Stimulated activated CD4-positive, alpha-beta T cell treated with anti-CD3 and anti-CD28 coated beads, Interleukin-2, amount 100 ng/mL, for 48 hours (primary cell): ENCODE results near the gene PKD1.
"Not testable (repeated sequence)": the region's sequence is repeated elsewhere in the genome, so short reads cannot be mapped to it uniquely, and the experiment has no call there.

Experiments used
- DNase-seq, 2 donors: peaks; one replicate each; pipeline ENCODE4 v3.0.0-alpha.2; 2020

PKD1 gene

DNA sequence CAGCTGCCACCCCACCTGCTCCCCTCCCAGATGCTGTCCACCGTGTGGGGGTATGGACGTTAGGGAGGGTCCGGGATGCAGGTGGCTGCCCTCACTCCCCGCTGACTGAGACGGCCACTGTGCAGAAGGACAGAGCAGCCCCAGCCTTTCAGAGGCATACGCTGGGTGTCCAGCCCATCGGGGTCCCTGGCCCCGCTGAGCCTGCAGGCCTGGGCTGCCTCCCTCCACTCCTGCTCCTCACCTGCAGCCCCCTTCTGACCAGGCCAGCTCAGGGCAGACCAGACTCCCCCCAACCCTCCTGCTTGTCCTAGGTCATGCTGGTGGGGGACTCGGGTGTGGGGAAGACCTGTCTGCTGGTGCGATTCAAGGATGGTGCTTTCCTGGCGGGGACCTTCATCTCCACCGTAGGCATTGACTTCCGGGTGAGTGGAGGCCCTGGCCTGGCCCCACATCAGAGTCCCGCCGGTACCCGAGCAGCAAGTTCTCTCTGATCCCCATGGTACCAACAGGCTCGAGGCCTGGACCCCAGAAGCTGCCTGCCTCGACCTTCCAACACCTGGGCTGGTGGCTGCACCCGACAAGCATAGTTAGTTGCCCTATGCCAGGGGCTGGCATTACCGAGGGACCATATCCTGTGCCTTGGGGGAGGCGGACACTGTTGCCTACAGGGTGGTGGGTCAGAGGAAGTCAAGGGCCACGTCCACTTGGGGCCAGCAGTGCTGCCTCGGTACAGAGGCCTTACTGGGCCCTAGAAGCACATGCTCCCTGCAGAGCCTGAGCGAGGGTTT lies 14.1 kb upstream of the PKD1 start:
- DNase-seq, result peak; percentile 13 to 35

DNA sequence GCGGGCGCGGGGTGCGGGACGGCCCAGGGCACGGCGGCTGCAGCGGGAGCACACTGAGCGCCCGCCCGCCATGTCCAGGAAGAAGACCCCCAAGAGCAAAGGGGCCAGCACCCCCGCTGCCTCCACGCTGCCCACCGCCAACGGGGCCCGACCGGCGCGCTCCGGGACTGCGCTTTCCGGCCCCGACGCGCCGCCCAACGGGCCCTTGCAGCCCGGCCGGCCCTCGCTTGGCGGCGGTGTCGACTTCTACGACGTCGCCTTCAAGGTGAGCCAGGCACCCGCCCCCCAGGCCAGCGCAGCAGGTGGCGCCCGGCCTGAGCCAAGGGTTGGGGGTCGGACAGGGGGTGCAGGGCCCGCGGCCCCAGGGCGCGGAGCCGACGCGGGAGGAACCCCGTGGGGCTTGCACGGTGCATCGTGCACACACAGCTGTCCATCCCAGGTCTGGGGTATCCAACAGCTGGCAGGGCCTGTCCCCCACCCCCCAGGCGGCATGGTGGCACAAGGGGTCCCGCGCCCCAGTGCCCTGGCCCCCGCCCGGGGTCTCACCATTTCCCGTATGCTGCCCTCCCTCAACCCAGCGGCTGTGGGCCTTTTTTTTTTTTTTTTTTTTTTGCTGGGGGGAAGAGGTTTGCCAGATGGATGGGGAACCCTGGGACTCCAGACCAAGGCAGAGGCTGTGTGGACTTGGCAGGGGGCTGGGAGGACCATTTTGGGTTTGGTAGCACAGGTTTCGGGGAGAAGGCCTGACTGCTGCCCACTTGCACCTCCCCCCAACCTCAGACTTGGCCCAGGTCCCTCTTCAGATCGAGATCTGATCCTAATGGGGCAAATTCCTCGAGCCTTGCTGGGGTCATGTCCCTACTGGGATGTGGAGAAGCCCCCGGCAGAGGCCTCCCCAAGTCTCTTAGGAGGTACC lies 13.3 kb upstream of the PKD1 start:
- peak; percentile 21 to 31 for DNase-seq

DNA sequence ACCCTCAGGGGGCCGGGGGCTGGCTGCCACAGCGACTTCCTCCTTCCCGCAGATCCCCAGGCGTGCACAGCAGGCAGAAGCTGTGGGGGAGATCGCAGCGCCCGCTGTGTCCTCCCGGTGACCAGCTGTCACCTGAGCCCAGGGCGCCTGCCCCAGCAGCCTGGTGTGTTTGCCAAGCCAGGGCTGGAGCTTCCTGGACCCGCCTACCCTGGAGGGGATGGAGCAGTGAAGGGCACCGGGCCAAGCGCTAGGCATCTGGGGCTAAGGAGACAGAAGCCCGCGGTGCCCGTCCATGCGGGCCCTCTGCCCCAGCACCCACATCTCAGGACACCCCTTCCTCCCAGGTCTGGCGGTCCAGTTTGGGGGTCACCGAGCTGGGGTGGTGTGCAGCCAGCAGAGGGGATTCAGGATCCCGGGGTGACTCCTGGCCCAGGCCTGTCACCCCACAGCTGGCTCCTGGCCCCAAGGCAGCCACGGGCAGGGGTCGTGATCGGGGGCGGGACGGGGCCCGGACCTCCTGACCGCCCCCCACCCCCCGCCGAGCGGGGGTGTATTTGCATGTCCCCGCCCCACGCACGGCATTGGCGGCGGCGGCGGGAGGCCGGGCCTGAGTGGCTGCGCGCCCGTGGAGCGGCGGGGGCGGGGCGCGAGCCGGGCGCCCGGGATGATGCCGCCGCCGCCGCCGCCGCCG lies 12.4 kb upstream of the PKD1 start, which contains the start of gene RAB26:
Gene RAB26 (plus strand): TSS at position 645 of the 691 bp plus-strand sequence. CDS start 159 bp downstream, outside the sequence.
- DNase-seq, result peak; percentile 35 to 46

DNA sequence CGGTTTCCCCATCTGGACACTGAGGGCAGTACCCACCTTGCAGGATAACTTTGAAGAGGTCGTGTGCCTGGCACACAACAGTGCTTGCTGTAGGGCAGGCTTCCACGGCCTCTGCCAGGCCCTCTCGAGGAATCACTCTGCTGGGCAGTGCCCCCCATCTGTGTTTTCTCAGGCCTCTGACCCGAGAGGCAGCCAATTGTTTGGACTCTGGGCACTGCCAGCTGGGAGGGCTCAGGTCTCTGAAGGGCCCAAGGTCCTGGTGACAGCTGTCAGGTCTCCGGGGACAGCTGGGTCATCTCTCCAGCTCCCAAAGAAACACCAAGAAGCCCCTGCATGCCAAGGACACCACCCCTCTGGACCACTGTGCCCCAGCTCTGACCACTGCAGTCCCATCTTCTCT lies 11.7 kb upstream of the PKD1 start:
- no peak for DNase-seq

DNA sequence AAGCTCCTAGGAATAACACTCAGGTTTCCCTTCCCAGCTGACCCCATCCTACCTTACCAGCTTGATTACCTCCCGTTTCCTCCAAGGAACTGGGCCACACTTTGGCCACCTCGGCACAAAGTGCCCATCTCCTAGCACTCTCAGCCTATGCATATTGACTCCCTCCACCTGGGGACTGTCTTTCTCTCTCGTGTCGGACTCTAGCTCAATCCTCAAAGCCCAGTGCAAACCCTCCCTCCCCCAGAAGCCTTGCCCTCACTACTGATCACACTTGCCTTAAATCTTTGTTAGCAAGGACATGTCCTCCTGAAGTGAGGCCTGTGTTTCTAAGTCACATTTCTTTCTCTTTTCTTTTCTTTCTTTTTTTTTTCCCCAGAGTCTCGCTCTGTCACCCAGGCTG lies 10.1 kb upstream of the PKD1 start:
- DNase-seq, result no peak

DNA sequence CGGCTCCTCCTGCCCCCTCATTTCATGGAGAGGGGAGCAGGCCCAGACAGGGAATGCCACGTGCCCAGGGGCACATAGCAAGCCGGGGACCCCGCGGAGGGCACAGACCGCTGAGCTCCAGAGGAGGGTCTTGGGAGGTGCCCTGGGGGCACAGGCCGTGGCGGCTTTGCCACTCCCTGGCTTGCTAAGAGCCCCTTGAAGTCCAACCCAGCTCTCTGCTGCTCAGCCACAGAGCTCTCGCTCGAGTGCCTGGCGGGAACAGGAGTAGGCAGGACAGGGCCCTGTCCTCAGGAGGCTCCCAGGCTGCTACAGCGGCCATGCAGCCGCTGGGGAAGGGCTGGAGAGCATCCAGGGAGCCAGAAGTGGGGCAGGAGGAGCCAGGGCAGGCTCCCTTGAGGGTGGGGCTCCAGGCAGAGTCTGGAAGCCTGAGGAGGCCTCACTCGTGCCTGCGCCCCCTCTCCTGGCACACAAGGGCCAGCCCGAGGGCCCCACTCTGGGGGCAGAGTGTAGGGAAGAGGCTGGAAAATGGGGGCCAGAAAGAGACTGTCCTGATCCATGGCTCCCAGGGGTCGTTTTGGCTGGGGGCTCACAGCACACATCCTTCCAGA lies 8.3 kb upstream of the PKD1 start:
- no peak for DNase-seq

DNA sequence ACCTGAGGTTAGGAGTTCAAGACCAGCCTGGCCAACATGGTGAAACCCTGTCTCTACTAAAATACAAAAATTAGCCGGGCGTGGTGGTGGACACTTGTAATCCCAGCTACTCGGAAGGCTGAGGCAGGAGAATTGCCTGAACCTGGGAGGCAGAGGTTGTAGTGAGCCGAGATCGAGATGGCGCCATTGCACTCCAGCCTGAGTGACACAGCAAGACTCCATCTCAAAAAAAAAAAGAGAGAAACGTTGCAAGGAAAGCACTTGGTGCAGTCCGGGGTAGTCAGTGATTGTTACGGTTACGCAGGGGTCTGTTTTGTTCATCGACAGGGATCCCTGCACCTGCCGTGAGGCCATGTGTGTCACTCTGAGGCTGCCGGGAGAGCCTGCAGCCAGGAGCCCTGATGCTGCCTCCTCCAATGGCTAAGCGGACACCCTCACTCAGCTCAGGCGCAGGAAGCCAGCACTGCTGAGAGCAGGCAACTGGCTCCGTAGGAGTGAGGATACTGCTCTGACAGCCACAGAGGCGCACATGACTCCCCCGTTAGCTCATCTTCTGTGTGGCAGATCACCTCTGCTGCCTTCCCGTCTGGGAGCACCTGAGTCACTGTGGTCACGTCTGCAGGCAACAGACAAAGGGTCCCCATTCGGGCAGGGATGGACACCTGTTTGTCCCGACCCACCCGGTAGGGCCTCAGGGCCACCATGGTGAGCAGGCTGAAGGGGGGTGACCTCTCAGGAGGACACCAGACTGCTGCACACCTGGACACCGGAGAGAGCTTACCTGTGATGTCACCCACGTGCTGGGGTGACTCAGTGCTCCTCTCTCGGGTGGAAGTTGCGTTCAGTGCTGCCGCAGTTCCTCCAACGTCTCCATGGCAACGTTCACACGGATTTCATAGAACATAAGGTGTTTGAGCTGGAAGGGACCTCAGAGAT lies 7.5 kb upstream of the PKD1 start:
- DNase-seq, result no peak

DNA sequence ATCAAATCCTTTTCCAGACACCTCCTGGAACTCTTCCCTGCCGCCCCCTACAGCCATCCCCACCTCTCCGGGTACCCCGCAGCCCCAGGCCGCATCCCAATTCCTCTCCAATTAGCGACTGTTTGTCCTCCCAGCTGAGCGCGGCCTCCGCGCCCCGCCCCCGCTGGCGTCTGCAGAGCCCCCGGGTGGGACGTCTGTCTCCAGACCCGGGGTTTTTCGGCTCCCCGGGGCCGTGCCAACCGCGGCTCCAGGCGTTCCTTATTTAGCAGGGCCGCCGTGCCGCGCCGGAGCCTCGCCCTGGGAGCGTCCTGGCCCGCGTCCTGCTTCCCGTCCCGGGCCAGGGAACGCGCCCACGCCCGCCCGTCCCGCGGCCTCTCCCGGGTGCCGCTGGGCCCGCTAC lies 627 bp downstream of the PKD1 start:
- not testable (repeated sequence) for DNase-seq

DNA sequence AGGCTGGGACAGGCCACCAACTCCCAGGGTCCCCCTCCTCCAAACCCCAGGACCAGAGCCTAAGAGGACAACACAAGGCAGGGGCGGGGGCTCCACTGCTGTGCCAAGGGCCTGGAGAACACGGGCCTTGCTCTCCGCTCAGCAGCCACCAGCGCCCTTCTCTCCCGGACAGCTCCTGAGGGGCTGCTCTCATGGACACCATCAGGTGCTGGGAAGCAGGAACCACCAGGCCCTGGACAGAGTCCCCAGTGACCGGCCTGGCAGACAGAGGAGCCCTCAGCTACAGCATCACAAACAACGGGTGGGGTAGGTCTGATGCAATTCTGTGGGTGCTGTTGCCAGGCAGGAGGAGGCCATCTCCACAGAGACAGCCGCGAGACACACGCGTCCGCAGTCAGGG lies 1.9 kb downstream of the PKD1 start:
- not testable (repeated sequence) for DNase-seq

DNA sequence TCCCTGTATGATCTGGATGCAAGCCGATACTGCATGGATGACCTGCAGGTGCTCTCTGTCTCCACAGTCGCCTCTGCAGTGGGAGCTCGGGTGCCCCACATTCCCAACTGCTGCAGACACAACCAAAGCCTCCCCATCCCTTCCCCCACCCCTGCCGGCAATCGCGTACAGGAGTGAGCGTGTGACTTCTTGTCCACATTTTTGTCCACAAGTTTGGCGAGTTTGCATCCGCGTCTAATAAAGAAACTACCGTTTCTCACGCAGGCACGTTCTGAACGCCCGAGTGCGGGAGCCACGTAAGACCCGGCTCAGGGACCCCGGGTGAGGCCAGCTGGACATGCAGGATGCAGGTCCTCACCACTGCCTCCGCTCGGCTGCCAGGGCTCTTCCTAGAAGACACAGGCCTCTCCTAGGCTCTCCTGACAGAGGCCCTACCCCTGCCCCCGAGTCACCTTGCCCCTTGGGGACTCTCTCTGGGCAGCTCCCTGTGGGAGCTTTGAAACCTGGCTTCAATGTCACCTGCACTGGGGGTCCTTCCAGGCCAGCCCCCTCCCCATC lies 5.7 kb downstream of the PKD1 start:
- not testable (repeated sequence) for DNase-seq

DNA sequence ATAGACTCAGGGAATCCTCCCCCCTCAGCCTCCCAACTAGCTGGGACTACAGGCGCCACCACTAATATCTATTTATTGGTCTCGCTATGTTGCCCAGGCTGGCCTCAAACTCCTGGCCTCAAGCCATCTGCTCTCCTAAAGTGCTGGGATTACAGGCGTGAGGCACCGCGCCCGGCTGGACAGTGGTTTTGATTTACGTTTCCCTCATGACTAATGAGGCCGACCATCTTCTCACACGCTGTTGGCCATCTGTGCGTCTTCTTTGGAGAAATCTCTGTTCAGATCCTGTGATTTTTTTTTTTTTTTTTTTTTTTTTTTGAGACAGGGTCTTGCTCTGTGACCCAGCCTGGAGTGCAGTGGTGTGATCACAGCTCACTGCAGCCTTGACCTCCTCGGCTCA lies 6.4 kb downstream of the PKD1 start:
- not testable (repeated sequence) for DNase-seq

DNA sequence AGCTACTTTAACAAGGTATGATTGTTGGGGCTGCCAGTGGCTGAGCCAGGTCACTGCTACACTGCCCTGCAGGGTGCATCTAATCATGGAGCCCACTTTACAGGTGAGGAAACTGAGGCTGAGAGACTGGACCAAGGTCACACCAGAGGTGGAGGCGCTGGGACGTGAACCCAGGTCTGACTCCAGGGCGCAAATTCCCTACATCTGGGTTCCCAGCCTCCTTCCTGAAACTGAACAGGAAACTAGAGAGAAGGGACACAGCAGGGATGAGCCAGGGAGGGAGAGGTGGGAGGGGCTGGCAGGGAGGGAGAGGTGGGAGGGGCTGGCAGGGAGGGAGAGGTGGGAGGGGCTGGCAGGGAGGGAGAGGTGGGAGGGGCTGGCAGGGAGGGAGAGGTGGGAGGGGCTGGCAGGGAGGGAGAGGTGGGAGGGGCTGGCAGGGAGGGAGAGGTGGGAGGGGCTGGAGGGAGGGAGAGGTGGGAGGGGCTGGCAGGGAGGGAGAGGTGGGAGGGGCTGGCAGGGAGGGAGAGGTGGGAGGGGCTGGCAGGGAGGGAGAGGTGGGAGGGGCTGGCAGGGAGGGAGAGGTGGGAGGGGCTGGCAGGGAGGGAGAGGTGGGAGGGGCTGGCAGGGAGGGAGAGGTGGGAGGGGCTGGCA lies 7.9 kb downstream of the PKD1 start:
- DNase-seq, result not testable (repeated sequence)

DNA sequence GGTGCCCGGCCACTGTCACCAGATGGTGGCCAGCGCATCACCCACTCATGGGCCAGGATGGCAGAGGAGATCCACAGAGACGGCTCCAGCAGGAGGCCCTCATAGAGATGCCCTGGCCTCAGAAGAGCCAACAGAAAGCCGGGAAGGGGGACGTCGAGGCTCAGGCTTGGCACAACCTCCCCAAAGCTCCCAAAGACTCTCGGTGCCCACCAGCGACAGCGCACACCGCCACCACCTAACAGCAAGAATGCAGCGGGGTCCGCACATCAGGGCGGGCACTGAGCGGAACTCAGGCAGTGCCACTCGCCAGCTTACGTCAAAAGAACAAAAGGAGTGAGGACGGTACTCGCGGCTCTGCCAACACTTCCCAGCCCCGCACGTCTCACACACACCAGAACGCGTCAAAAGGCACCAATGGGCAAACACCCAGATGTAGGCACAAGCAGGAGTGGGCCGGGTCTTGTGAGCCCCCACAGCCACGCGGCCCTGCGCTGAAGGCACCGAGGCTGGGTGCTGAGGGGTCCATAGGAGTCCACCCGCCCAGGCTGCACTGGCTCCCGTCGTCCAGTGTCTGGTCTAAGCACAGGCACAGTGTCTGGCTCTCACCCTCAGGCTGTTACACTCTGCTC lies 8.7 kb downstream of the PKD1 start:
- DNase-seq, result not testable (repeated sequence)

DNA sequence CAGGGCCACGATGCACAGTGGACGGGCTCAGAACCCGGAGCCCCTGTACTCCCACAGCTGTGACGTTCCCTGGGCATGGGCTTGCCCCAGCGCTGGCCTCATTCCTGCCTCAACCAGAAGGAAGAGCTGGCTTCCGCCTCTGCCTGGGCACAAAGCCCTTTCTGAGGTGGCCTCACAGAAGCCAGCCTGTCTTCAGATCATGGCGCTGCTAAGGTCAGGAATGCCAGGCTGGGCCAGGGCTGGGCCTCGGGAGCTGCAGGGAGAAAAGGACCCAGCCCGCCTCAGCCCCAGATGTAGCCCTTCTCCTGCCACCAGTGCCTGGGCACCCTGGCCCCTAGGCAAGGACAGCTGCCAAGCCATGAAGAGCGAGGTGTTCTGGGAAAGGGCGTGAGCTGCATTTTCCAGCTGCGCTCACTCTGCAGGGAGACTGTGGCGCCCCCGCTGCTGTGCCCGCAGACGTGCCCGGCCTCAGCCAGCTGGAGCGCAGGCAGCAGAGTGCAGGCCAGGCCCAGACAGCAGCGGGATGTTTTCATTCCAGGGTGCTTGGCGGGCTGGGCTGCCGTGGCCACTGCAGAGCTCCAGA lies 9.4 kb downstream of the PKD1 start:
- not testable (repeated sequence) for DNase-seq

DNA sequence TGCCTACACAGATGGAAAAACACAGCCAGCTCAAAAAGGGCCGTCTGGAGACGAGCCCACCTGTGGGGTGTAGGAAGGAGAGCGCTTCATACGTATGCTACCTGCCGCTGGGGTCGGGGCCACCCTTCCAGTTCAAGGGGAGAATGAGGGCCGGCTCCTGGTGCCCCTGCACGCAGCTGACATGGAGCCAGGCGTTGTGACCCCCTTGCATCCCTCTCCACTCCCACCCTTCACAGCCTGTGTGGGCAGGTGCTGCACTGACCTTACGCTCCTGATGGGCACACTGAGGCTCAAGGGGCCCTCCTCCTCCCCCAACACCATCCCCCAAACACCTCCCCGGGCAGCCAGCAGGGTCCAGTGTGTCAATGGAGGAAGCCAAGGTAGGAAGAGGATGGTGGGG lies 10.1 kb downstream of the PKD1 start:
- not testable (repeated sequence) for DNase-seq

DNA sequence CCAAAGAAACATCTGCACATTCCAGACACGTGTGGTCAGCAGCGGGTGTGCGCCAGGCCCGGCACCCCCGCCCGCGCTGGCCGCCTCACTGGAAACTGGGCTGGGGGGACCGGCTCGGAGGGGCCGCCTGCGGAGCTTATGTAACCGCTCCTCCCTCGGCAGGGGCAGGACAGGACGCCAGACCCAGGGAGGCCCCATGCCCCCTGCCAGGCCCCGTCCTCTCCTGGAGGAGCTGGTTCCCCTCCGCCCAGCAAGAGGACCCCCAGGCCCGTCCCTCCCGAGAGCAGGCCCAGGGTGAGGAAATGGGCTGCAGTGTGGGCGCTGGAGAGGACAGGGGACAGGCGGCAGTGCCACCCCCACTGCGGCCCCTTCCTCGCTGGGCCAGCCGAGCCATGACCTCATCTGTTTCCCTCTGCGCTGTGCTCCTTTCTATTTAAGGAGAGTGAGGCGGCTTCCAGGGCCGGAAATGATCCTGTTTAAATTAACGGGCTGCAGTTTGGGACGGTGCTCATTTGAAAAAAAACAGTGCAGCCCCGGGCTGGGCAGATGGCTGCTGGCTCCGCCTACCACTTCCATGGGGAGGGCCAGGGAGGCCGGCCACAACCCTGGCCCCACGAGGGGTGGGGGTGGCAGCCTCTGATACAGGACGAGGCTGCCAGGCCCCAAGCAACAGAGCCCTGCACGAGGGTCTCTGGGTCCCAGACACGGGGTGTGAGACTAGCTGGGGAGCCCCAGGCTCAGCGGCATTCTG lies 10.8 kb downstream of the PKD1 start:
- DNase-seq, result not testable (repeated sequence)

DNA sequence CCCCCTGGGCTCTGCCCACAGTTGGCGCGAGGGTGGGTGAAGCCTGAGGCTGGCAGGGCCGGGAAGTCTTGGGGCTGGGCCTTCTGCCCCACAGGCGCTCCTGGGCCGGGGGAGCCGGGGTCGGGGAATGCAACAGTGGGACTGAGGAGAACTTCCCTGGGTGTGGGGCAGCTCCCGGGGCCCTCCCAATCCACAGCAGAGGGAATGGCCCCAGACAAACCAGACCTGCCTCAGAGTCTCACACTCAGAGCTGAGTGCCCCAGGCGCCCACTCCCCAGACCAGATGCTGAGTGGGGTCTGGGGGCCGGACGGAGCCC lies 11.4 kb downstream of the PKD1 start:
- DNase-seq, result not testable (repeated sequence)

DNA sequence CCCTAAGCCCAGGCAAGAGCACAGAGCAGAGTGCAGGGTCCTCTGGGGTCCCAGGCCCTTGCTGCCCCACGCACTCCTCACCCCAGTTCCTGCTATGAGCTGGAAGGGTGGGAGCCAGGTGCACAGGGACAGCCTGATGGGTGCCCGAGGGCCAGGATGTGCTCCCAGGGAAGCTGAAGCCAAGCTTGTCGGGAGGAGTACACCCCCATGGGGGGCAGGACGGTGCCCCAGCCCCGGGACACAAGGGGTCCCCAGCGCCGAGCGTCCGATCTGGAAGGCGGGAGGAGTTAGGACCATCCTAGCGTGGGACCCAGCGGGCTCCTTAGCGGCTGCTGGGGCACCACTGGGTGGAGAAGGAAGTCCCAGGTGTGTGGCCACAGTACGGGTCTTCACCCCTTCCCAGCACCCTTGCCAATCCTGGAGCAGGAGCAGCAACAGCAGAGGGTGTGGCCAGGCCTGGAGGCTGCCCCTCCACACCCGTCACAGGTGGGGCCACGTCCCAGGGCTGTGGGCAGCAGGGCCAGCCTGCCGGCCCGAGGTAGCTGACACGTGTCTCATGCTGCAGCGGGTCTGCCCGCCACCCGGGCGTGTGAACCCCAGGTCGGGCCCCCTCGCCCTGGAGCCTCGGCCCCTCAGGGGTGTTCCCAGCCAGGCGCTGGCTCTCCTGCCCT lies 11.9 kb downstream of the PKD1 start:
- DNase-seq, result not testable (repeated sequence)
